OCI-LY3 (cell line): Measurements from ENCODE around the gene PSMD9.
"Not testable (repeated sequence)": the region's sequence is repeated elsewhere in the genome, so short reads cannot be mapped to it uniquely, and the experiment has no call there.

Source experiments
- H2AFZ ChIP-seq: fragments of 200-600, 300-600 bp; shearing (Covaris generic); 2 replicates; pipeline ENCODE4 v1.6.0; 2014; ENCODE audit warnings: antibody characterized with exemption, low read depth, low read length
- H3K27ac ChIP-seq: fragments of 200-600, 300-600 bp; sonication (generic); 2 replicates; pipeline ENCODE4 v1.5.1; 2014; ENCODE audit warnings: mild to moderate bottlenecking, low read length, moderate library complexity, mixed read lengths
- H3K27me3 ChIP-seq: fragments of 200-600, 300-600 bp; sonication (generic); 2 replicates; pipeline ENCODE4 v1.6.1; 2014; ENCODE audit warnings: low read depth, low read length, mixed read lengths
- H3K36me3 ChIP-seq: fragments of 200-600, 300-600 bp; sonication (generic); replicated peaks from 2 replicates; pipeline ENCODE3; 2014; ENCODE audit warnings: low read depth, low read length, mixed read lengths
- H3K4me1 ChIP-seq: fragments of 300-600, 200-600 bp; sonication (generic); 2 replicates; pipeline ENCODE4 v1.6.1; 2014; ENCODE audit warnings: low read length, mixed read lengths
- H3K4me2 ChIP-seq: fragments of 200-600, 300-600 bp; sonication (generic); 2 replicates; pipeline ENCODE4 v1.6.1; 2014; ENCODE audit warnings: low read length, mixed read lengths
- H3K4me3 ChIP-seq: fragments of 300-600, 200-600 bp; sonication (generic); 2 replicates; pipeline ENCODE4 v1.5.1; 2014; ENCODE audit warnings: antibody characterized with exemption, mild to moderate bottlenecking, low read length, moderate library complexity
- H3K79me2 ChIP-seq: fragments of 300-600, 200-600 bp; shearing (Covaris generic); 2 replicates; pipeline ENCODE4 v1.6.1; 2014; ENCODE audit warnings: mild to moderate bottlenecking, low read length, mixed read lengths
- H3K9ac ChIP-seq: fragments of 300-600, 200-600 bp; shearing (Covaris generic); 2 replicates; pipeline ENCODE4 v1.6.0; 2014; ENCODE audit warnings: mild to moderate bottlenecking, low read length, moderate library complexity
- H3K9me3 ChIP-seq: fragments of 200-600, 300-600 bp; shearing (Covaris generic); 2 replicates; pipeline ENCODE4 v1.6.1; 2014; ENCODE audit warnings: low read length, mixed read lengths; ENCODE audit not compliant: insufficient read depth
- H4K20me1 ChIP-seq: fragments of 200-600, 300-600 bp; sonication (generic); 2 replicates; pipeline ENCODE4 v1.6.1; 2016; ENCODE audit warnings: low read length, mixed read lengths; ENCODE audit not compliant: insufficient read depth
- CTCF ChIP-seq: fragments of 200-600, 300-600 bp; sonication (generic); IDR thresholded peaks from 2 replicates; pipeline ENCODE4 v1.5.1; 2014; ENCODE audit warnings: antibody characterized with exemption, low read length, low read depth
- EZH2phosphoT487 ChIP-seq: fragments of 200-600 bp; shearing (Covaris generic); IDR thresholded peaks from 2 replicates; pipeline ENCODE4 v1.6.1; 2018; ENCODE audit warnings: antibody characterized with exemption, mixed run types, low read depth

The PSMD9 gene

GRCh38 chr12:121927813-121928212, 39.2 kb downstream of the PSMD9 start:
- Histone ChIP-seq H3K4me1 (peaks cover 31% of the 10 kb centered on the region), H2AFZ (no peak overlapping the region), H3K27me3 (no peaks in the 10 kb centered on the region), H3K4me3 (peak overlapping the region; percentile 37), H3K9ac (no peak overlapping the region), H4K20me1 (no peaks in the 10 kb centered on the region), H3K4me2 (peak overlapping the region; percentile 66), H3K79me2 (no peaks in the 10 kb centered on the region), H3K9me3 (no peaks in the 10 kb centered on the region), H3K36me3 (no peaks in the 10 kb centered on the region), H3K27ac (peak overlapping the region; percentile 9; the same call in 1 of the 2 replicates)
- TF ChIP-seq CTCF (no peak), EZH2phosphoT487 (no peak)

- not testable (repeated sequence) for H3K9me3 ChIP-seq, H3K36me3 ChIP-seq, H3K79me2 ChIP-seq, H3K9ac ChIP-seq, H3K27me3 ChIP-seq, H3K4me2 ChIP-seq, H2AFZ ChIP-seq, H3K27ac ChIP-seq, H3K4me3 ChIP-seq, H4K20me1 ChIP-seq
- peaks cover 22% of the 10 kb centered on the region for H3K4me1 ChIP-seq
These were observed 41.0 kb downstream of the PSMD9 start for GRCh38 chr12:121929545-121929944.

GRCh38 chr12:121930862-121931261, 42.3 kb downstream of the PSMD9 start:
- H3K9me3 ChIP-seq, result no peaks in the 10 kb centered on the region
- no peak overlapping the region for H3K4me2 ChIP-seq
- H3K27me3 ChIP-seq, result no peaks in the 10 kb centered on the region
- H3K36me3 ChIP-seq, result no peaks in the 10 kb centered on the region
- no peaks in the 10 kb centered on the region for H4K20me1 ChIP-seq
- H3K4me3 ChIP-seq, result no peak overlapping the region
- H3K27ac ChIP-seq, result no peak overlapping the region
- no peak overlapping the region for H3K9ac ChIP-seq
- peaks cover 21% of the 10 kb centered on the region for H3K4me1 ChIP-seq
- TF ChIP-seq EZH2phosphoT487 (no peak), CTCF (no peak)
- H3K79me2 ChIP-seq, result no peaks in the 10 kb centered on the region
- no peak overlapping the region for H2AFZ ChIP-seq

- H3K4me3 ChIP-seq, result no peak overlapping the region
- TF ChIP-seq EZH2phosphoT487, result no peak
- no peak for TF ChIP-seq CTCF
- no peaks in the 10 kb centered on the region for H3K9me3 ChIP-seq
- H3K27ac ChIP-seq, result no peak overlapping the region
- no peaks in the 10 kb centered on the region for H4K20me1 ChIP-seq
- H3K36me3 ChIP-seq, result peaks cover under 1% of the 10 kb centered on the region
- no peaks in the 10 kb centered on the region for H3K27me3 ChIP-seq
- H3K9ac ChIP-seq, result no peak overlapping the region
- H2AFZ ChIP-seq, result no peak overlapping the region
- peaks cover 11% of the 10 kb centered on the region for H3K4me1 ChIP-seq
- no peak overlapping the region for H3K4me2 ChIP-seq
- no peaks in the 10 kb centered on the region for H3K79me2 ChIP-seq
These were observed 43.6 kb downstream of the PSMD9 start for GRCh38 chr12:121932176-121932536.
